Measurements from ENCODE around the gene GRAMD1B.

- TF ChIP-seq POLR2AphosphoS5 (IDR thresholded peaks at IDR 0.05) (no peak), POLR2A (IDR thresholded peaks at IDR 0.05) (no peak), CTCF (IDR thresholded peaks at IDR 0.05) (no peak)
Observed at GRCh38 chr11:123588117-123588863, 158.2 kb downstream of the GRAMD1B start.

All from breast epithelium (tissue), 3 donors.